Stimulated activated CD4-positive, alpha-beta T cell treated with anti-CD3 and anti-CD28 coated beads, Interleukin-2, amount 100 ng/mL, for 4 hours (primary cell): Measurements from ENCODE around the gene ALG10B.
"Not testable (repeated sequence)": the region's sequence is repeated elsewhere in the genome, so short reads cannot be mapped to it uniquely, and the experiment has no call there.

Experiments used
- DNase-seq: peaks from one replicate; pipeline ENCODE4 v3.0.0-alpha.2; 2020; ENCODE audit warnings: low read depth

Gene ALG10B, protein sequence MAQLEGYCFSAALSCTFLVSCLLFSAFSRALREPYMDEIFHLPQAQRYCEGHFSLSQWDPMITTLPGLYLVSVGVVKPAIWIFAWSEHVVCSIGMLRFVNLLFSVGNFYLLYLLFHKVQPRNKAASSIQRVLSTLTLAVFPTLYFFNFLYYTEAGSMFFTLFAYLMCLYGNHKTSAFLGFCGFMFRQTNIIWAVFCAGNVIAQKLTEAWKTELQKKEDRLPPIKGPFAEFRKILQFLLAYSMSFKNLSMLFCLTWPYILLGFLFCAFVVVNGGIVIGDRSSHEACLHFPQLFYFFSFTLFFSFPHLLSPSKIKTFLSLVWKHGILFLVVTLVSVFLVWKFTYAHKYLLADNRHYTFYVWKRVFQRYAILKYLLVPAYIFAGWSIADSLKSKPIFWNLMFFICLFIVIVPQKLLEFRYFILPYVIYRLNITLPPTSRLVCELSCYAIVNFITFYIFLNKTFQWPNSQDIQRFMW

DNA sequence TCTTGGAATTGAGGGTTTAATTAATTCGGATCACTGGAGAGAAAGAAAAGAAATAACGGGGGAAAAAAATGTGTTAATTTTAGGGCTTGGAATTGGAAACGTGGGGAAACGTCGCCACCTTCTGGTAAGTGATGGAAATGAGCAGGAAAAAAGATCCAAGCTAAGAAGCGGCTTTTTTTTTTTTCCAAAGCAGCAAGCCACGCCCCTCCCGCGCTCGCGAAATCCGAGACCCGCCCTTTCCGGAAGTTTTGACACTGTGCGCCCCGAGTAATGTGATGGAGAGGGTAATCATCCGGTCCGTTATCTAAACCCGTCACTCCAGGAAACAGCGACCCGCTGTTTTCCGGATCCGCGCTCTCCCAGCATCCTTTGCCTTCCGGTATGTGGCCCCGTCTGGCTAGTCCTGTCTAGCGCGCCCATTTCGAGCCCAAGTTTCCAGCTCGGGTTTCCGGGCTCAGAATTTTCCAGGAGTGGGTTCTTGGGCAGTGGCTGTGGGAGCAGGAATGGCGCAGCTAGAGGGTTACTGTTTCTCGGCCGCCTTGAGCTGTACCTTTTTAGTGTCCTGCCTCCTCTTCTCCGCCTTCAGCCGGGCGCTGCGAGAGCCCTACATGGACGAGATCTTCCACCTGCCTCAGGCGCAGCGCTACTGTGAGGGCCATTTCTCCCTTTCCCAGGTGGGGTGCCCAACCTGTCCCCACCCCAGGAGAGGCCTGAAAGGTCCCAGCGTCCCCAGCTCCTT is at the start of gene ALG10B:
Gene ALG10B, plus strand, starts transcription at position 384 of the 739 bp plus-strand sequence. Its CDS starts 120 bp downstream, at position 504.
- peak; percentile 87 for DNase-seq

GRCh38 chr12:38268612-38269011 is 48.0 kb upstream of the ALG10B start:
- DNase-seq, result no peak

GRCh38 chr12:38269897-38270296 is 46.7 kb upstream of the ALG10B start:
- no peak for DNase-seq

GRCh38 chr12:38279756-38280155 is 36.8 kb upstream of the ALG10B start:
- DNase-seq, result no peak

DNA sequence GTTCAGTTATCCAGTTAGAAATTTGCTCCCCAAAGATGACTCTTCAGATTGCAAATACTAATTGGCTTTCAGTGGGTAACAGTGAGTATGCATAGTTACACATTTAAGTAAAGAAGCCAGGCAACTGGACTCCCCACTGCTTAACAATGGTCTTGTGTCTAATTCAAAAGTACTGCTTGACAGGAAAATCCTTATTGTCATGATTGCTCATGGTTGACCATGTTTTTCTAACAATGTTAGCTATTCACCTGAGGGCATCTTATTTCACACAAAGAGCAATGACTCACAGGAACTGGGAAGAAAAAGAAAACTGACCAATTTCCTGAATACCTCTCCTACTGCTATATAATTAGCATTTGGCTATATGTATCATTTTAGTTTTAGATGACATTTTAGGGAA is 33.7 kb upstream of the ALG10B start:
- DNase-seq, result no peak

DNA sequence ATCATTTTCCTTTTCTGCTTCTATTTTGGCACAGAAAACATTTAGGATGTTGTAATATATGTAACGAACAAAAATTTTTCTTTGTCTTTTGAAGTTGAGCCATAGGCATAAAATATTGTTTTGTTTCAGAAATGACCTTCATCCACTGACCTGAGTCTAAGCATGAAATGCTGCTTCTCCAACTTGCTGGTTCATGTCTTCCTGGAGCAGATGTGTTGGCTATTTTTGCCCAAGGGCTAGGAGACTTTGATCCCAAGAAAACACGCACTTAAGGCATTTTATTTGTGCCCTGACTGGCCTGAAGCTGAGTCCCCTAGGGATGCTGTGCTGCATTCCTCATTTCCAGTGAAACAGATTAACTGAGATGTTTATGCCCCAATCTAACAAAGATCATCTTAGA is 27.2 kb upstream of the ALG10B start:
- no peak for DNase-seq

DNA sequence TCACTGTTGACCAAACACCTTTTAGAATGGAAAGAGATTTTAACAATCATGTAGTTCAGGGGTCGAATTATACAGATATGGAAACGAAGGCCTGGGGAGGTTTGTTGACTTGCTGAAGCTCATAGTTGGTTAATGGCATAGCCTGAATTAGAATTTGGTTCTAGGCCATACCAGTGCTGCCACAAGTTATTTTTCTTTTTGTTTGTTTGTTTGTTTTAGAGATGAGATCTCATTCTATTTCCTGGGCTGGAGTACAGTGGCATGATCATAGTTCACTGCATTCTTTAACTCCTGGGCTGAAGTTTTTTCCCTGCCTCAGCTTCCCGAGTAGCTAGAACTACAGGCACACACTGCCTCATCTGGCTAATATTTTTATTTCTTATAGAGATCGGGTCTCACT is 25.4 kb upstream of the ALG10B start:
- DNase-seq, result no peak

- not testable (repeated sequence) for DNase-seq
Observed at GRCh38 chr12:38302972-38303371, 13.6 kb upstream of the ALG10B start.

- DNase-seq, result not testable (repeated sequence)
Observed at GRCh38 chr12:38321966-38322365, 5.4 kb downstream of the ALG10B start.

GRCh38 chr12:38324912-38325311 is 8.3 kb downstream of the ALG10B start:
- DNase-seq, result no peak

DNA sequence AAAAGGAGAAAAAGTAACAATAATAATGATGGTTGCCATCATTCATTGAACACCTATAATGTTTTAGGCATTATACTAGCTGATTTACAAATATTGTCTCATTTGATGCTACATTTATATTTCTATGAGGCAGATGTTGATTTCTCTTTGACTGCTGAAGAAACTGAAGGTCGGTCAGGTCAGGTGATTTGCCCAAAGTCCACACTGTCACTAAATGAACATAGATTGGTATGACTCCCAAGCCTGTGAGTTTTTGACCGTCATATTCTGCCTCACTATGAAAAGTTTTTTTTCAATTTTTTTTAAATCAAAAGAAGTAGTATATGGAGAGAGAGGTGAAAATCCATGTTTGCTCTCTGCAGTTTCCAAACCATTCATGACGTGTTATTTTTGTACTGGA is 10.8 kb downstream of the ALG10B start:
- no peak for DNase-seq

GRCh38 chr12:38328306-38328895 is 11.8 kb downstream of the ALG10B start:
- DNase-seq, result no peak

DNA sequence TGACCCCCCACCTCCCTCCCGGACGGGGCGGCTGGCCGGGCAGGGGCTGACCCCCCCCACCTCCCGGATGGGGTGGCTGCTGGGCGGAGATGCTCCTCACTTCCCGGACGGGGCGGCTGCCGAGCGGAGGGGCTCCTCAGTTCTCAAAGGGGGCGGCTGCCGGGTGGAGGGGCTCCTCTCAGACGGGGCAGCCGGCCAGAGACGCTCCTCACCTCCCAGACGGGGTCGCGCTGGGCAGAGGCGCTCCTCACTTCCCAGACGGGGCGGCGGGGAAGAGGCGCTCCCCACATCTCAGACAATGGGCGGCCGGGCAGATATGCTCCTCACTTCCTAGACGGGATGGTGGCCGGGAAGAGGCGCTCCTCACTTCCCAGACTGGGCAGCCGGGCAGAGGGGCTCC is 13.8 kb downstream of the ALG10B start:
- DNase-seq, result not testable (repeated sequence)

DNA sequence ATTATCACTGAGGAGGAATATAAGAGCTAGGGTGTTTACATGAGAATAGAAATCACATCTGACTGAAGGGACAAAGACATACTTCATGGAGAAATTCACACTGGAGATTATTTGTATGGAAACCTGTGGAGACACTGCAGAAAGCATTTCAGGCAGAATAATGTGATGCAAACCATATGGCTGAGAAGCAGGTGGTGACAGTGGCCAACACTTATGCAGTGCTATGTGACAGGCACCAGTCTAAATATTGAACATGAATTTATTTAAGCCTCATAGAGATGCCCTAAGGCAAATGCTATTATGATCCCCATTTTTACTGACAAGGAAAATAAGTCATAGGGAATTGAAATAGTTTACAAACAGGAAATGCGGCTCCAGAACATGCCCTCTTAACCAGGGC is 16.2 kb downstream of the ALG10B start:
- DNase-seq, result no peak

DNA sequence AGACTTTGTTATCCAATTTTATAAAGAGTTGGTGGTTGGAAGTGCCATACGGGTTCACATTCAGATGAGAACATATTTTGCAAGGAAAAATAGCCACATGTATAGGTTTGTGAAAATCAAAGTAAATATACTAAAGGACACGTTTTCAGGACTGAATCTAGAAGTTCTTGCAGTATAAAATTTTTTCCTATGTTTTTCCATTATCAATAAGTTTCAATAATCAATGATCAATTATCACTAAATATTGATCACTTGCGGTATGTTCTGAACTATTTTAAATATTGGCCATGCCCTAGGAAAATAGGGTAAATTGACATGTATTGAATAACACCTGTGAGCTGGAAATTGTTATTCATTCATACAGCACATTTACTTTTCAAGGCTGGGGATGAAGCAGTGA is 25.9 kb downstream of the ALG10B start:
- no peak for DNase-seq

DNA sequence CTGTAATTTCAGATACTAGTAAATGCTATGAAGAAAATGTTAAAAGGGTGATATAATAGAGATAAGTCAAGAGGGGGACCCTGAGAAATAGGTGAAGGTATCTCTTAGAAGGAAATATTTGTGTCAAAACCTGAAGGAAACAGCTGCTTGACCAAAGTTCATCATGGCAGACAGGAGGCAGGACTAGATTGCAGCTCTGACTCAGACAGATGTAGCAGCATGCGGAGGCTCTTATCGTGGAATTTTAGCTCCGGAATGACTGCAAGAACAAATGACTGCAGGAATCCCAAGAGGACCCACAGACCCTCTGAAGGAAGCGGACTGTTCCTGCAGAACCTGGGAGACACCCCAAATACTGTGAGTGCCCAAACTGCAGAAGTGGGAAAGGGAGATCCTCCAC is 26.7 kb downstream of the ALG10B start:
- DNase-seq, result not testable (repeated sequence)

GRCh38 chr12:38343916-38344315 is 27.3 kb downstream of the ALG10B start:
- DNase-seq, result not testable (repeated sequence)

GRCh38 chr12:38350342-38351174 is 34.0 kb downstream of the ALG10B start:
- no peak for DNase-seq

GRCh38 chr12:38351175-38351508 is 34.6 kb downstream of the ALG10B start:
- DNase-seq, result not testable (repeated sequence)

DNA sequence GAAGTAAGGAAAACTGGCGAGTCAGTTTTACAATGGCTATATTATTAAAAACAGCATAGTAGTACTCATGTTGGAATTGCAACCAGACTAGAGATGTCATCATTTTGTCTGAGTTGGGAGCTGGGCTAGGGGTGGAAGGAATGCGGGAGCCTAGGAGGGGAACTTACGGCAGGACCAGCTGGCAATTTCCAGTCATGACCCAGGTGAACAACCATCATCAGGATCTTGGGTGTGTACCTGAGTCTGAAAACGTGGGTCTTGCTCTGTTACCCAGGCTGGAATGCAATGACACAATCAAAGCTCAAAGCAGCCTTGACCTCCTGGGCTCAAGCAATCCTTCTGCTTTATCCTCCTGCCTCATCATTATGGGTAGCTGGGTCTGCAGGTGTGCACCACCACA is 50.9 kb downstream of the ALG10B start:
- DNase-seq, result no peak

- DNase-seq, result no peak
Observed at GRCh38 chr12:38370311-38370710, 53.7 kb downstream of the ALG10B start.

DNA sequence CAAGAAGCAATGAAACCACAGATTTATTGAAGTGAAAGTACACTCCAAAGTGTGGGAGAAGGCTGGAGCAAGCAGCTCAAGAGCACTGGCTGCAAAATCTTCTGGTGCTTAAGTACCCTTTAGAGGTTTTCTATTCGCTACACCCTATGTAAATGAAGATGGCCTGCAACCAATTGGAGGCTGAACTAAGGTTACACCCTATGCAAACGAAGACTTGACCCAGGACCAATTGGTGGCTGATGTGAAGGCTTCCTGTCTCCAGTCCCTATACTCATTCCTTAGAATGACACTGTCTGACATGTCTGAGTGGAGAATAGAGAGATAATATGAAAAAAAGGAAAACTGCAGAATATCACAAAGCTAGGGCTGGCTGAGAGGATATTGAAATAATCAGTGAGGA is 57.2 kb downstream of the ALG10B start:
- DNase-seq, result no peak
